SJSA1 (cell line): ENCODE measurements around the gene PHTF1. TPM values are rescaled to one million over a fixed set of nuclear protein-coding genes. Genes with fewer than 3 reads are reported as not detected.

Experiments
- DNase-seq, 2 experiments: peaks; one replicate each; pipeline ENCODE4 v3.0.0-alpha.2; 2015 to 2020; ENCODE audit warnings: low spot score in 2 of 2, low read depth in 1 of 2
- H3K27ac ChIP-seq: fragments of 250-450 bp; sonication (Bioruptor Pico); 2 replicates; pipeline ENCODE4 v1.5.1; 2020; ENCODE audit warnings: mild to moderate bottlenecking, moderate library complexity
- H3K27me3 ChIP-seq: fragments of 250-450 bp; sonication (Bioruptor Pico); replicated peaks from 2 replicates; pipeline ENCODE4 v1.5.1; 2020; ENCODE audit warnings: mild to moderate bottlenecking, moderate library complexity
- H3K36me3 ChIP-seq: fragments of 250-450 bp; sonication (Bioruptor Pico); 2 replicates; pipeline ENCODE4 v1.5.1; 2020; ENCODE audit warnings: mild to moderate bottlenecking
- H3K4me1 ChIP-seq: fragments of 250-450 bp; sonication (Bioruptor Pico); replicated peaks from 2 replicates; pipeline ENCODE4 v1.6.1; 2021; ENCODE audit warnings: mild to moderate bottlenecking
- H3K4me3 ChIP-seq: fragments of 250-450 bp; sonication (Bioruptor Pico); 2 replicates; pipeline ENCODE4 v1.5.1; 2020; ENCODE audit warnings: mild to moderate bottlenecking
- H3K9me3 ChIP-seq: fragments of 250-450 bp; sonication (Bioruptor Pico); replicated peaks from 2 replicates; pipeline ENCODE4 v1.5.1; 2020; ENCODE audit warnings: mild to moderate bottlenecking
- total RNA-seq: library from RNA; depleted of rRNA; stranded (reverse); fragments of >200 nt; shearing (Covaris generic); gene quantifications from 2 replicates; pipeline ENCODE4 v1.2.3, GENCODE V29; 2014

PHTF1 gene
- total RNA-seq, 1 experiment from 2014 or later = 38.3 TPM

GRCh38 chr1:113683384-113684152 lies 75.7 kb downstream of the PHTF1 start:
- no peak for DNase-seq
- peaks cover 16% of the 10 kb centered on the region for H3K36me3 ChIP-seq
- no peak overlapping the region for H3K4me3 ChIP-seq
- no peak overlapping the region for H3K27ac ChIP-seq
- H3K4me1 ChIP-seq = no peaks in the 10 kb centered on the region
- no peaks in the 10 kb centered on the region for H3K27me3 ChIP-seq
- H3K9me3 ChIP-seq = no peaks in the 10 kb centered on the region

DNA sequence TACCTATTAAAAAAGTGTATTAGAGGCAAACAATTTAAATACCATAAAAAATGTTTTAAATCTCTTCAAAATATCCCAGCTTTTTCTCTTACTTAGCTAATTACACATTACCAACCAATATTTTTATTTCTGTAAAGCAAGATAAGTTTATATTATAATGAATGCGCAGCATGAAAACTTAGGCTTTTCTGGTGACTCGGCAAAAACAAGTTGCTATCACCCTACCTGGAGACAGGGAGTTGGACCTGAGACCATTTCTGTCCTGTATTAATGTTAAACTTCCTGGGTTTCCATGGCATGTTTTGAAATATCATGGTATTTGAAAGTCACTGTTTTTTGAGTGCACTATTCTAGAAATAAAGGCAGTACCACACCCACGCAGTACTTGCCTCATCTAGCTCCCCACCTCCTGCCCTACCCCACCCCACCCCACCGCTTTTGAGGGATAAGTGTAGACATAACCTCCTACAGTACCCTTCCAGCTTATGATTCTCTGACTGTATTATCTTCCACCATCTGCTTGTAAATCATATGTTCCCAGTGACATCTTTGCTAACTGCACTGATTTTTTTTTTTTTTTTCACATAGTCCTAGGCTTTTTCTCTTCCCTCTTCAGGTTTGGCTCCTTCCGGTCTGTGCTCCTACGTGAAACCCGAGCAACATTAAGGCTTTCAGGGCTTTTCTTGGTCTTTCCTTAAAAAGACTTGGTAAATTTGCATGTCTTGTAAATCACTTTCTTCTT lies 77.5 kb downstream of the PHTF1 start:
- DNase-seq = no peak
- Histone ChIP-seq H3K36me3 (peaks cover 16% of the 10 kb centered on the region), H3K9me3 (no peaks in the 10 kb centered on the region), H3K27me3 (no peaks in the 10 kb centered on the region), H3K27ac (no peak overlapping the region), H3K4me3 (no peak overlapping the region), H3K4me1 (peaks cover 7% of the 10 kb centered on the region; the same call in 1 of the 2 replicates)

GRCh38 chr1:113678159-113678469 lies 81.2 kb downstream of the PHTF1 start:
- no peaks in the 10 kb centered on the region for H3K9me3 ChIP-seq
- H3K4me1 ChIP-seq = peaks cover 7% of the 10 kb centered on the region; the same call in 1 of the 2 replicates
- no peaks in the 10 kb centered on the region for H3K27me3 ChIP-seq
- no peak overlapping the region for H3K4me3 ChIP-seq
- no peak for DNase-seq
- H3K27ac ChIP-seq = no peak overlapping the region
- peaks cover 8% of the 10 kb centered on the region for H3K36me3 ChIP-seq

DNA sequence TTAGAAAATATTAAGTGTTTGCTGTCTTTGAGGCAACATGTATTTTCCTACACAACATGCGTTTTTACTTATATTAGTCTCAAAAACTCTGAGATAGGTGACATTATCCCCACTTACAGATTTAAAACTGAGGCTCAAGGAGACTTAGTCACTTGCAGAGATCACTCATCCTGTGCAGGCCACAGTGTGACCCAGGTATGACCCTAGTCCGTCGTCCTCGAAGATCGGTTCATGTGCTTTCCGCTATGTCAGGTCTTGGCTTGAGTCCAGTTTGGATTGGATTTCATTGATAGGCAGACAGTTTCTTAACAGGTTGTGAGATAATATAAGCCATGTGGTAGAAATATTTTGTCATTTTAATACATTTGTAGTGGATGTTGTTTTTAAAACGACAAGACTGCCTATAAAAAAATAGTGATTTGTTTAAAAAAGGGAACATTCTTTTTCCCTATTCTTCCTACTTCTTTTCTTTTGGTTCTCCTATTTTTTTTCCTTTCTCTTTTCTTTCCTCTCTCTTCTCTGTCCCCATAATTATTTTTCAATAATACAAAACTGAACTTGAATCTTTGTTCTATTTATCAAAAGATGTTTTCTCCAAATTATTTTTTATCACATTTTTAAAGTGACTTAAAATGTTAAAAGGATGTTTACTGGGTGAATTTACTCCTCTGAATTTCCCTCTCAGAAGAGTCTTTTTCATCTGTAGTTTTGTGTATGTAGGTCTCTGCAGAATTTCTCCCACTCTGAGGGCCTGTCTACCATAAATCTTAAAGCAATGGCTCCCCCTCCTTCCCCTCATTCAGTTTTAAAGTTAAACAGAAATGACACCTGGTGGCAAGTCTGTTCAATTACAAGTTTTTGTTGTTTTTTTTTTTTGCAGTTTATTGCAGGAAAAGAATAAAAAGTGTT lies 81.8 kb downstream of the PHTF1 start:
- no peak overlapping the region for H3K4me3 ChIP-seq
- H3K27me3 ChIP-seq = no peaks in the 10 kb centered on the region
- H3K4me1 ChIP-seq = peaks cover 7% of the 10 kb centered on the region; the same call in 1 of the 2 replicates
- DNase-seq = peak in 1 of 2 experiments; percentile 50
- peaks cover 12% of the 10 kb centered on the region for H3K36me3 ChIP-seq
- no peak overlapping the region for H3K27ac ChIP-seq
- H3K9me3 ChIP-seq = no peaks in the 10 kb centered on the region

- Histone ChIP-seq H3K36me3 (peaks cover 18% of the 10 kb centered on the region), H3K4me3 (no peak overlapping the region), H3K27me3 (no peaks in the 10 kb centered on the region), H3K4me1 (peaks cover 7% of the 10 kb centered on the region; the same call in 1 of the 2 replicates), H3K9me3 (no peaks in the 10 kb centered on the region), H3K27ac (no peak overlapping the region)
- DNase-seq = no peak
Observed at GRCh38 chr1:113676524-113676923, 82.8 kb downstream of the PHTF1 start.

DNA sequence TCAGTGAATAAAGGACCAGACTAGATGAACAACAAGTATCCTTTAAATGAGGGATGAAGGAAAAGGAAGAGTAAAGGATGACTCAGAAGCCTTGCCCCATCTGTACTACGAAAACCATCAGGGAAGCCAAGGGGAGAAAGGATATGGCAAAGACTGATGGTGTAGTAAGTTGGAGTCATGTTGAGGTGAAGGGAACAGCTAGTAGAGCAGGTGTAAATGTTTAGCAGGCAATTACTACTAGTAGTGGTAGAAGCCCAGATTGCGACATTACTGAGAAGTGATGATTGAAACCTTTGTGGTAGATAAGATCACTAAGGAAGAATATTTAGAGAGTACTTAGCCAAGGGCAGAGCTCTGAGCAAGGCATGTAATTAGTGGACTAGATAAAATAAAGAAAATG lies 84.0 kb downstream of the PHTF1 start:
- no peak for DNase-seq
- Histone ChIP-seq H3K4me1 (peaks cover 7% of the 10 kb centered on the region; the same call in 1 of the 2 replicates), H3K36me3 (peaks cover 21% of the 10 kb centered on the region), H3K27me3 (no peaks in the 10 kb centered on the region), H3K27ac (no peak overlapping the region), H3K9me3 (no peaks in the 10 kb centered on the region), H3K4me3 (no peak overlapping the region)

GRCh38 chr1:113674591-113674990 lies 84.7 kb downstream of the PHTF1 start:
- Histone ChIP-seq H3K36me3 (peaks cover 21% of the 10 kb centered on the region), H3K4me3 (no peak overlapping the region), H3K4me1 (peaks cover 7% of the 10 kb centered on the region; the same call in 1 of the 2 replicates), H3K9me3 (no peaks in the 10 kb centered on the region), H3K27me3 (no peaks in the 10 kb centered on the region), H3K27ac (no peak overlapping the region)
- DNase-seq = no peak

GRCh38 chr1:113672491-113672890 lies 86.8 kb downstream of the PHTF1 start:
- H3K9me3 ChIP-seq = no peaks in the 10 kb centered on the region
- H3K27me3 ChIP-seq = no peaks in the 10 kb centered on the region
- H3K4me1 ChIP-seq = peaks cover 4% of the 10 kb centered on the region; the same call in 1 of the 2 replicates
- H3K4me3 ChIP-seq = no peak overlapping the region
- no peak overlapping the region for H3K27ac ChIP-seq
- H3K36me3 ChIP-seq = peaks cover 21% of the 10 kb centered on the region
- DNase-seq = no peak

DNA sequence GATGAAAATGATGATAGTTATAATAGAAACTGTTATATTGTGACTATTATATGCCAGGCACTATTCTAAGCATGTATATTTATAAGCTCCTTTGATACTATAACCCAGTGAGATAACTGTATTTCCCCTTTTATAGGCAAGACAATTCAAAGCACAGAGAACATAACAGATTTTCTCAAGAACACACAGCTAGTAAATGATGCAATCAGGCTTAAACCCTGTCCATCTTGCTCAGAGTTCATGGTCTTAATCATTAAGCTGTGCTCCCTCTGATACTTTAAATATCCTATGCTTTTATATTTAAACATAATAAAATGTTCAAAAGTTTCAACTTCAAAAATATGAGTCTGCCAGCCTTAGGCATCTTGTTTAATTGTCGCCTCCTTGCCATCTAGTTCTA lies 88.6 kb downstream of the PHTF1 start:
- Histone ChIP-seq H3K4me3 (no peak overlapping the region), H3K4me1 (no peaks in the 10 kb centered on the region), H3K27me3 (no peaks in the 10 kb centered on the region), H3K36me3 (peaks cover 33% of the 10 kb centered on the region), H3K27ac (no peak overlapping the region), H3K9me3 (no peaks in the 10 kb centered on the region)
- no peak for DNase-seq

GRCh38 chr1:113669988-113670387 lies 89.3 kb downstream of the PHTF1 start:
- DNase-seq = no peak
- Histone ChIP-seq H3K4me1 (no peaks in the 10 kb centered on the region), H3K36me3 (peaks cover 33% of the 10 kb centered on the region), H3K9me3 (no peaks in the 10 kb centered on the region), H3K27ac (no peak overlapping the region), H3K27me3 (no peaks in the 10 kb centered on the region), H3K4me3 (no peak overlapping the region)

DNA sequence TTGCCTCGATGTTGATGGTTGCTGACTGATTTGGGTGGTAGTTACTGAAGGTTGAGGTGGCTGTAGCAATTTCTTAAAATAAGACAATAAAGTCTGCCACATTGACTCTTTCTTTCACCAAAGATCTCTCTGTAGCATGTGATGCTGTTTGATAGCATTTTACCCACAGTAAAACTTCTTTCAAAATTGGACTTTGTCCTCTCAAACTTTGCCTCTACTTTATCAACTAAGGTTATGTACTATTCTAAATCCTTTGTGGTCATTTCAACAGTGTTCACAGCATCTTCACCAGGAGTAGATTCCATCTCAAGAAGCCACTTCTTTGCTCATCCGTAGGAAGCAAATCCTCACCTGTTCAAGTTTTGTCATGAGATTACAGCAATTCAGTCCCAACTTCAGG lies 93.2 kb downstream of the PHTF1 start:
- 0 out of 2 replicates have a peak, but pooled peaks cover 4% of the 10 kb centered on the region for H3K4me1 ChIP-seq
- H3K36me3 ChIP-seq = peaks cover 16% of the 10 kb centered on the region; the same call in 1 of the 2 replicates
- no peaks in the 10 kb centered on the region for H3K27me3 ChIP-seq
- H3K4me3 ChIP-seq = no peak overlapping the region
- no peak for DNase-seq
- H3K27ac ChIP-seq = no peak overlapping the region
- H3K9me3 ChIP-seq = no peaks in the 10 kb centered on the region

- peaks cover 16% of the 10 kb centered on the region; the same call in 1 of the 2 replicates for H3K36me3 ChIP-seq
- no peak overlapping the region for H3K4me3 ChIP-seq
- no peak overlapping the region for H3K27ac ChIP-seq
- H3K9me3 ChIP-seq = no peaks in the 10 kb centered on the region
- H3K27me3 ChIP-seq = no peaks in the 10 kb centered on the region
- DNase-seq = no peak
- H3K4me1 ChIP-seq = peaks cover 6% of the 10 kb centered on the region
Observed at GRCh38 chr1:113665071-113665470, 94.2 kb downstream of the PHTF1 start.

DNA sequence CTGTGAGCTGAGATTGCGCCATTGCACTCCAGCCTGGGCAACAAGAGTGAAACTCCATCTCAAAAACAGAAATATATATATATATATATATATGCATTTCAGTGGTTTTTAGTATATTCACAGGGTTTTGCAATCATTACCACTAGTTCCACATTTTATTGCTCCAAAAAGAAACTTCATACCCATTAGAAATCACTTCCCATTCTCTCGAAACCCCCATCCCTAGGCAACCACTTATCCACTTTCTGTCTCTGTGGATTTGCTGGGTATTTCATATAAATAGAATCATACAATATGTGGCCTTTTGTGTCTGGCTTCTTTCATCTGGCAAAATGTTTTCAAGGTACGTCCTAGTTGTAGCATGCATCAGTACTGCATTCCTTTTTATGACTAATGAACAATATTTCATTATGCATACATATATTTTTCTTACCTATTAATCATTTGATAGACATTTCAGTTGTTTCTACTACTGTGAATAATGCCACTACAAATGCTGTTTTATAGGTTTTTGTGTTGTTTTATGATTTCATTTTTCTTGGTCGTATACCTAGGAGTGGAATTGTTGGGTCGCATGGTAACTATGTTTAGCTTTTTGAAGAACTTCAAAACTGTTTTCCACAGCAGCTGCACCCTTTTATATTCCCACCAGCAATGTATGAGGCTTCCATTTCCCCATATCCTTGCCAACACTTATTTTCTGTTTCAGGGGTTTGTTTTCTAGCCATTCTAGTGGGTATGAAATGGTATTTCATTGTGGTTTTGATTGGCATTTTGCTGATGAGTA lies 95.9 kb downstream of the PHTF1 start:
- H3K27ac ChIP-seq = no peak overlapping the region
- no peak overlapping the region for H3K4me3 ChIP-seq
- H3K9me3 ChIP-seq = no peaks in the 10 kb centered on the region
- no peak for DNase-seq
- H3K27me3 ChIP-seq = no peaks in the 10 kb centered on the region
- H3K36me3 ChIP-seq = peaks cover 16% of the 10 kb centered on the region
- peaks cover 20% of the 10 kb centered on the region for H3K4me1 ChIP-seq
